BE2C (cell line): Measurements from ENCODE around the gene CDH4.

ENCODE experiments used
- DNase-seq: peaks from one replicate; pipeline ENCODE4 v3.0.0-alpha.2; 2020
- H3K27me3 ChIP-seq: fragments of 250-450 bp; sonication (Bioruptor Pico); 2 replicates; pipeline ENCODE4 v1.5.1; 2020; ENCODE audit warnings: mild to moderate bottlenecking
- H3K36me3 ChIP-seq: fragments of 250-450 bp; sonication (Bioruptor Pico); 2 replicates; pipeline ENCODE4 v1.5.1; 2020; ENCODE audit warnings: mild to moderate bottlenecking
- H3K4me1 ChIP-seq: fragments of 250-450 bp; sonication (Bioruptor Pico); 2 replicates; pipeline ENCODE4 v1.5.1; 2020
- H3K4me3 ChIP-seq: 2 replicates; pipeline ENCODE4 v1.5.1; 2011; ENCODE audit warnings: low read depth, low read length
- H3K9me3 ChIP-seq: fragments of 250-450 bp; sonication (Bioruptor Pico); 2 replicates; pipeline ENCODE4 v1.5.1; 2020
- CTCF ChIP-seq: IDR thresholded peaks from 2 replicates; pipeline ENCODE4 v1.5.1; 2012; ENCODE audit warnings: mild to moderate bottlenecking, low read depth, low read length

The CDH4 gene

GRCh38 chr20:61519488-61519887 is 267.4 kb downstream of the CDH4 start:
- no peak for TF ChIP-seq CTCF
- Histone ChIP-seq H3K36me3 (no peaks in the 10 kb centered on the region), H3K27me3 (no peaks in the 10 kb centered on the region), H3K4me3 (no peak overlapping the region), H3K4me1 (no peaks in the 10 kb centered on the region), H3K9me3 (no peaks in the 10 kb centered on the region)
- DNase-seq, result no peak

- Histone ChIP-seq H3K4me1 (no peaks in the 10 kb centered on the region), H3K4me3 (no peak overlapping the region), H3K9me3 (no peaks in the 10 kb centered on the region), H3K36me3 (no peaks in the 10 kb centered on the region), H3K27me3 (no peaks in the 10 kb centered on the region)
- no peak for DNase-seq
- no peak for TF ChIP-seq CTCF
Measured at GRCh38 chr20:61520076-61520892, 268.2 kb downstream of the CDH4 start.

- Histone ChIP-seq H3K36me3 (no peaks in the 10 kb centered on the region), H3K9me3 (no peaks in the 10 kb centered on the region), H3K4me3 (no peak overlapping the region), H3K27me3 (no peaks in the 10 kb centered on the region), H3K4me1 (no peaks in the 10 kb centered on the region)
- TF ChIP-seq CTCF, result no peak
- no peak for DNase-seq
Measured at GRCh38 chr20:61520893-61521460, 268.9 kb downstream of the CDH4 start.

- Histone ChIP-seq H3K4me3 (no peak overlapping the region), H3K4me1 (no peaks in the 10 kb centered on the region), H3K9me3 (no peaks in the 10 kb centered on the region), H3K36me3 (no peaks in the 10 kb centered on the region), H3K27me3 (no peaks in the 10 kb centered on the region)
- DNase-seq, result no peak
- TF ChIP-seq CTCF, result no peak
Measured at GRCh38 chr20:61521687-61522420, 269.8 kb downstream of the CDH4 start.

- Histone ChIP-seq H3K4me3 (no peak overlapping the region), H3K36me3 (no peaks in the 10 kb centered on the region), H3K9me3 (no peaks in the 10 kb centered on the region), H3K27me3 (no peaks in the 10 kb centered on the region), H3K4me1 (no peaks in the 10 kb centered on the region)
- no peak for TF ChIP-seq CTCF
- DNase-seq, result no peak
Measured at GRCh38 chr20:61522498-61523090, 270.5 kb downstream of the CDH4 start.
